A673 (cell line): ENCODE measurements around the gene CNTNAP4. TPM values are rescaled to one million over a fixed set of nuclear protein-coding genes. Genes with fewer than 3 reads are reported as not detected.

ENCODE experiments used
- BruUV-seq: library from RNA; stranded (reverse); fragments of 400-500 nt; replicated peaks from 2 replicates; lab custom pipeline; 2021; lab: Mats Ljungman, UMichigan
- CTCF ChIA-PET: fragments of 300-600 bp; sonication (Branson Sonifier 250); formaldehyde crosslinking; loops from one replicate; lab custom pipeline; 2022; ENCODE audit warnings: antibody characterized with exemption; lab: Charles Lee
- POLR2A ChIA-PET: fragments of 300-600 bp; sonication (Branson Sonifier 250); formaldehyde crosslinking; loops from one replicate; lab custom pipeline; 2022; ENCODE audit warnings: antibody characterized with exemption; ENCODE audit not compliant: low non-redundant PET; lab: Charles Lee
- DNase-seq: peaks from one replicate; pipeline ENCODE4 v3.0.0-alpha.2; 2015; ENCODE audit warnings: low spot score
- H3K27ac ChIP-seq: fragments of 200-600 bp; sonication (generic); 2 replicates; pipeline ENCODE4 v1.5.1; 2016; ENCODE audit warnings: mixed run types, low read depth, mild to moderate bottlenecking, mixed read lengths, antibody characterized with exemption, low read length; ENCODE audit not compliant: poor library complexity, severe bottlenecking
- H3K27me3 ChIP-seq: fragments of 200-600 bp; sonication (generic); replicated peaks from 2 replicates; pipeline ENCODE4 v1.6.1; 2017; ENCODE audit warnings: mixed run types, low read depth, mild to moderate bottlenecking, mixed read lengths, antibody characterized with exemption, low read length; ENCODE audit not compliant: insufficient read depth, poor library complexity
- H3K36me3 ChIP-seq: fragments of 200-600 bp; sonication (generic); 2 replicates; pipeline ENCODE4 v1.6.1; 2016; ENCODE audit warnings: mixed run types, mild to moderate bottlenecking, mixed read lengths, antibody characterized with exemption, low read length; ENCODE audit not compliant: insufficient read depth, poor library complexity, severe bottlenecking
- H3K4me1 ChIP-seq: fragments of 200-600 bp; sonication (generic); 2 replicates; pipeline ENCODE4 v1.6.1; 2017; ENCODE audit warnings: mixed run types, mild to moderate bottlenecking, mixed read lengths, antibody characterized with exemption, low read length; ENCODE audit not compliant: insufficient read depth, poor library complexity, severe bottlenecking
- H3K4me3 ChIP-seq: fragments of 200-600 bp; sonication (generic); 2 replicates; pipeline ENCODE4 v1.5.1; 2016; ENCODE audit warnings: low read depth, mixed run types, mild to moderate bottlenecking, mixed read lengths, low read length; ENCODE audit not compliant: poor library complexity, severe bottlenecking
- H3K9me3 ChIP-seq: fragments of 200-600 bp; sonication (generic); 2 replicates; pipeline ENCODE4 v1.6.1; 2016; ENCODE audit warnings: mixed run types, low read depth, mild to moderate bottlenecking, mixed read lengths, antibody characterized with exemption, low read length; ENCODE audit not compliant: poor library complexity, severe bottlenecking
- CTCF ChIP-seq: fragments of 300-800, 200-600 bp; sonication (generic); conservative IDR thresholded peaks from 2 replicates; pipeline ENCODE4 v1.5.1; 2017; ENCODE audit warnings: low read depth, mild to moderate bottlenecking, antibody characterized with exemption, low read length, moderate library complexity, mixed read lengths
- EZH2 ChIP-seq: fragments of 200-600 bp; sonication (generic); IDR thresholded peaks from 2 replicates; pipeline ENCODE4 v1.6.1; 2017; ENCODE audit warnings: borderline replicate concordance, low read depth, mild to moderate bottlenecking, mixed read lengths, antibody characterized with exemption, low read length; ENCODE audit not compliant: poor library complexity, severe bottlenecking
- intact Hi-C: fragments of 100-400 bp; cut with micrococcal nuclease; formaldehyde crosslinking; loops from one replicate; pipeline ENCODE4 v1.10.0; 2022; ENCODE audit not compliant: unreplicated experiment
- total RNA-seq: library from RNA; stranded (reverse); gene quantifications from 2 replicates; pipeline ENCODE4 v1.2.3, GENCODE V29; 2021

Gene CNTNAP4
- total RNA-seq, 1 experiment from 2014 or later, result not detected

- Histone ChIP-seq H3K36me3 (no peaks in the 10 kb centered on the region), H3K27ac (no peak overlapping the region), H3K4me3 (no peak overlapping the region), H3K4me1 (no peaks in the 10 kb centered on the region), H3K9me3 (no peaks in the 10 kb centered on the region), H3K27me3 (peaks cover 5% of the 10 kb centered on the region)
- intact Hi-C loops, result no loop called here
- no peak for TF ChIP-seq EZH2
- TF ChIP-seq CTCF, result no peak
- no peak for DNase-seq
- POLR2A ChIA-PET, result no interaction called here
- no TSS peak for BruUV-seq
- CTCF ChIA-PET, result no interaction called here
Measured at GRCh38 chr16:76518781-76519180, 241.6 kb downstream of the CNTNAP4 start.

- H3K27ac ChIP-seq, result no peak overlapping the region
- TF ChIP-seq EZH2 (no peak), CTCF (no peak)
- H3K4me3 ChIP-seq, result no peak overlapping the region
- ChIA-PET POLR2A (no interaction called here), CTCF (no interaction called here)
- no peaks in the 10 kb centered on the region for H3K36me3 ChIP-seq
- peaks cover 5% of the 10 kb centered on the region for H3K27me3 ChIP-seq
- no peak for DNase-seq
- intact Hi-C loops, result no loop called here
- no peaks in the 10 kb centered on the region for H3K4me1 ChIP-seq
- no peaks in the 10 kb centered on the region for H3K9me3 ChIP-seq
- BruUV-seq, result no TSS peak
Measured at GRCh38 chr16:76524356-76524755, 247.2 kb downstream of the CNTNAP4 start.

GRCh38 chr16:76524769-76525168, 247.6 kb downstream of the CNTNAP4 start:
- peaks cover 5% of the 10 kb centered on the region for H3K27me3 ChIP-seq
- no peak for TF ChIP-seq CTCF
- no peak for TF ChIP-seq EZH2
- no peak for DNase-seq
- no peaks in the 10 kb centered on the region for H3K4me1 ChIP-seq
- no peak overlapping the region for H3K27ac ChIP-seq
- POLR2A ChIA-PET, result no interaction called here
- BruUV-seq, result no TSS peak
- intact Hi-C loops, result no loop called here
- CTCF ChIA-PET, result no interaction called here
- no peaks in the 10 kb centered on the region for H3K9me3 ChIP-seq
- no peaks in the 10 kb centered on the region for H3K36me3 ChIP-seq
- no peak overlapping the region for H3K4me3 ChIP-seq
